K562 (cell line): ENCODE measurements around the gene MAST3.

Experiments
- ESRRA ChIP-seq: fragments of 450-650 bp; IDR thresholded peaks from 2 replicates; pipeline ENCODE4 v1.6.1; 2014; ENCODE audit warnings: low read depth, mild to moderate bottlenecking, moderate library complexity, borderline replicate concordance
- FOXA3 ChIP-seq, 2 experiments: fragments of 450-650 bp in 1 of 2; sonication (generic) in 1 of 2; formaldehyde crosslinking; IDR thresholded peaks in 1 of 2; conservative IDR thresholded peaks in 1 of 2; 2 replicates each; pipeline versions ENCODE4 v1.4.0 to v1.8.0; 2020 to 2022; ENCODE audit warnings: mild to moderate bottlenecking in 2 of 2, missing genetic modification reagents in 1 of 2
- HDAC2 ChIP-seq: fragments of 450-650 bp; IDR thresholded peaks from 2 replicates; pipeline ENCODE4 v1.6.1; 2016; ENCODE audit warnings: mild to moderate bottlenecking
- KLF1 ChIP-seq: fragments of 450-650 bp; IDR thresholded peaks from 2 replicates; pipeline ENCODE4 v1.6.1; 2016; ENCODE audit warnings: missing genetic modification characterization, missing compliant biosample characterization
- NRF1 ChIP-seq, 2 experiments: fragments of 450-650 bp; IDR thresholded peaks in 1 of 2; conservative IDR thresholded peaks in 1 of 2; 2 replicates each; pipeline ENCODE4 v1.6.1; 2014; ENCODE audit warnings: mild to moderate bottlenecking in 2 of 2
- POLR2A ChIP-seq: fragments of 450-650 bp; conservative IDR thresholded peaks from 2 replicates; pipeline ENCODE4 v1.6.1; 2016
- POLR2AphosphoS2 ChIP-seq: IDR thresholded peaks from 2 replicates; pipeline ENCODE4 v1.6.1; 2012; ENCODE audit warnings: low read length, improper control_type of control experiment
- TAF1 ChIP-seq: IDR thresholded peaks from 2 replicates; pipeline ENCODE4 v1.6.1; 2011; ENCODE audit warnings: mild to moderate bottlenecking, low read length, moderate library complexity; ENCODE audit not compliant: insufficient read depth, control insufficient read depth, severe bottlenecking; ENCODE audit errors: extremely low read depth
- ZBTB7A ChIP-seq: IDR thresholded peaks from 2 replicates; pipeline ENCODE4 v1.6.1; 2011; ENCODE audit warnings: low read depth, mild to moderate bottlenecking, low read length, moderate library complexity, borderline replicate concordance; ENCODE audit not compliant: control insufficient read depth
- ZFP36 ChIP-seq: fragments of 150-350 bp; IDR thresholded peaks from 2 replicates; pipeline ENCODE4 v1.6.1; 2018; ENCODE audit warnings: low read length, low read depth; ENCODE audit not compliant: partially characterized antibody
- ZNF384 ChIP-seq: IDR thresholded peaks from 2 replicates; pipeline ENCODE4 v1.6.1; 2012; ENCODE audit warnings: low read depth, low read length, improper control_type of control experiment
- TF ChIP-seq, protein P1 (sequence below), 3 experiments: fragments of 200-800 bp in 1 of 3; fragments of 250-450 bp in 1 of 3; fragments of 450-650 bp in 1 of 3; sonication (Bioruptor Pico) in 1 of 3; sonication (Bioruptor generic) in 1 of 3; formaldehyde crosslinking in 1 of 3; IDR thresholded peaks; 2 replicates each; pipeline versions ENCODE4 v1.6.1 to v1.8.0; 2016 to 2022; ENCODE audit warnings: mild to moderate bottlenecking in 2 of 3, missing genetic modification characterization in 2 of 3, missing compliant biosample characterization in 1 of 3, moderate library complexity in 1 of 3
- TF ChIP-seq, protein P2 (sequence below): sonication (generic); formaldehyde crosslinking; IDR thresholded peaks from 2 replicates; pipeline ENCODE4 v1.9.0; 2022; ENCODE audit warnings: mild to moderate bottlenecking, missing genetic modification reagents
- TF ChIP-seq, protein P3 (sequence below): sonication (generic); formaldehyde crosslinking; IDR thresholded peaks from 2 replicates; pipeline ENCODE4 v1.8.0; 2022; ENCODE audit warnings: mild to moderate bottlenecking, low read depth, missing genetic modification reagents

DNA sequence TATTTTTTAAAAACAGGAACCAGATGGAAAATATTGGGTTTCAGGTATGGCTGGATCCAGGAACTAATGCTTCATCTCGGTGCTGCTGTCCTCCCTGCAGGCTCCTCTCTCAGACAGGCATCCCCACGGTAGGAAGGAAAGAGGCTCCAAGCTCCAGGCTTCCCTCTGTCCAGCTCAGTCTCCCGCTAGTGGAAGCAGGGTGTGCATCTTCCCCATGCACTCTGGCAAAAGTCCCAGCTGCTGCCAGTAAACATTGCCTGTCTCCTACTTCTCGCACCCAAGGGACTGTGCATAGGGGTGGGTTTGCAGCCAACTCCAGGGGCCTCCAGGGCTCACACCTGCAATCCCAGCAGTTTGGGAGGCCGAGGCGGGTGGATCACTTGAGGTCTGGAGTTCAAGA is 40.0 kb upstream of the MAST3 start:
- TF ChIP-seq TAF1 (no peak), POLR2AphosphoS2 (no peak), HDAC2 (no peak), NRF1 (conservative IDR thresholded peaks at IDR 0.05 in 1 of 2, IDR thresholded peaks at IDR 0.05 in 1 of 2) (no peak), POLR2A (no peak), ZBTB7A (no peak), ZNF384 (no peak), ZFP36 (no peak), FOXA3 (CRISPR knock-in tag; conservative IDR thresholded peaks at IDR 0.05 in 1 of 2, IDR thresholded peaks at IDR 0.05 in 1 of 2) (no peak), KLF1 (tag) (no peak), ESRRA (no peak)
- TF ChIP-seq, protein P1, sequence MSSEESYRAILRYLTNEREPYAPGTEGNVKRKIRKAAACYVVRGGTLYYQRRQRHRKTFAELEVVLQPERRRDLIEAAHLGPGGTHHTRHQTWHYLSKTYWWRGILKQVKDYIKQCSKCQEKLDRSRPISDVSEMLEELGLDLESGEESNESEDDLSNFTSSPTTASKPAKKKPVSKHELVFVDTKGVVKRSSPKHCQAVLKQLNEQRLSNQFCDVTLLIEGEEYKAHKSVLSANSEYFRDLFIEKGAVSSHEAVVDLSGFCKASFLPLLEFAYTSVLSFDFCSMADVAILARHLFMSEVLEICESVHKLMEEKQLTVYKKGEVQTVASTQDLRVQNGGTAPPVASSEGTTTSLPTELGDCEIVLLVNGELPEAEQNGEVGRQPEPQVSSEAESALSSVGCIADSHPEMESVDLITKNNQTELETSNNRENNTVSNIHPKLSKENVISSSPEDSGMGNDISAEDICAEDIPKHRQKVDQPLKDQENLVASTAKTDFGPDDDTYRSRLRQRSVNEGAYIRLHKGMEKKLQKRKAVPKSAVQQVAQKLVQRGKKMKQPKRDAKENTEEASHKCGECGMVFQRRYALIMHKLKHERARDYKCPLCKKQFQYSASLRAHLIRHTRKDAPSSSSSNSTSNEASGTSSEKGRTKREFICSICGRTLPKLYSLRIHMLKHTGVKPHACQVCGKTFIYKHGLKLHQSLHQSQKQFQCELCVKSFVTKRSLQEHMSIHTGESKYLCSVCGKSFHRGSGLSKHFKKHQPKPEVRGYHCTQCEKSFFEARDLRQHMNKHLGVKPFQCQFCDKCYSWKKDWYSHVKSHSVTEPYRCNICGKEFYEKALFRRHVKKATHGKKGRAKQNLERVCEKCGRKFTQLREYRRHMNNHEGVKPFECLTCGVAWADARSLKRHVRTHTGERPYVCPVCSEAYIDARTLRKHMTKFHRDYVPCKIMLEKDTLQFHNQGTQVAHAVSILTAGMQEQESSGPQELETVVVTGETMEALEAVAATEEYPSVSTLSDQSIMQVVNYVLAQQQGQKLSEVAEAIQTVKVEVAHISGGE (CRISPR knock-in tag; IDR thresholded peaks at IDR 0.05), result no peak
- TF ChIP-seq, protein P2, sequence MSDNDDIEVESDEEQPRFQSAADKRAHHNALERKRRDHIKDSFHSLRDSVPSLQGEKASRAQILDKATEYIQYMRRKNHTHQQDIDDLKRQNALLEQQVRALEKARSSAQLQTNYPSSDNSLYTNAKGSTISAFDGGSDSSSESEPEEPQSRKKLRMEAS, result no peak
- TF ChIP-seq, protein P3, sequence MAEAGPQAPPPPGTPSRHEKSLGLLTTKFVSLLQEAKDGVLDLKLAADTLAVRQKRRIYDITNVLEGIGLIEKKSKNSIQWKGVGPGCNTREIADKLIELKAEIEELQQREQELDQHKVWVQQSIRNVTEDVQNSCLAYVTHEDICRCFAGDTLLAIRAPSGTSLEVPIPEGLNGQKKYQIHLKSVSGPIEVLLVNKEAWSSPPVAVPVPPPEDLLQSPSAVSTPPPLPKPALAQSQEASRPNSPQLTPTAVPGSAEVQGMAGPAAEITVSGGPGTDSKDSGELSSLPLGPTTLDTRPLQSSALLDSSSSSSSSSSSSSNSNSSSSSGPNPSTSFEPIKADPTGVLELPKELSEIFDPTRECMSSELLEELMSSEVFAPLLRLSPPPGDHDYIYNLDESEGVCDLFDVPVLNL, result no peak
